ENCODE measurements around the gene EXOC3L1.
A peak's percentile ranks its signal among the peaks of the same experiment; 100 is the strongest.

Gene EXOC3L1

DNA sequence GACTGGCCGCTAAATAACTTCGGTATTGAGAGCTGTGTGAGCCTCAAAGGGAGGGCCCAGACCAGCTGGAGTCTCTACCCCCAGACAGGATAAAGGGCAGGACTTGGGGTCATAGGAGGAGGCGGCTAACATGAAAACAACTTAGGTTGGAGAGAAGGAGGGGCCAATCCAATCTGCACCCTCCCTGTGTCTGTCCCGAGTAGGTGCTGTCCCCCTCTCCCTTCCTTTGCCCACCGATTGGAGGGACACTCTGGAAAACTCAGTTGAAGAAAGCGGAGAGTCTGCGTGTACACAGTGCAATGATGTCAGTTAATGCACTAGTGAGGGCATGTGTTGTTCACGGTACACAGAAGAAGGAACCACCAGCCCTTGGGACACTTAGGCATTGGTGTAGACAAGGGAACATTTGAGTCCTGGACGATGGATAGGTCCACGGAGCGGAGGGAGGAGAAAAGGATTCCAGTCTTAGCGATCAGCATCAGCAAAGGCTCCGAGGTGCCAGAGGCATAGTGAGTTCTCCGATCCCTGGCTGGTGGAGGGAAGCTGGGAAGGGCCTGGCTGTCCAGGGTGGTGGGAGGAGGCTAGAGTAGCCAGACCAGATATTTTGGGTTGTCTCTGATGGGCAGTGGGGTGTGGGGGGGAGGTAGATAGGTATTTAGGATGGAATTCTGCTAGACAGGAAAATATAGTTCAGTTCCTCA lies 18.8 kb downstream of the EXOC3L1 start:
- TF ChIP-seq MYC (IDR thresholded peaks at IDR 0.05; ENCODE audit: low read depth, low read length) (no peak), POLR2A (IDR thresholded peaks at IDR 0.05; ENCODE audit: extremely low read depth, insufficient read length) (no peak)
- TF ChIP-seq, protein P1, sequence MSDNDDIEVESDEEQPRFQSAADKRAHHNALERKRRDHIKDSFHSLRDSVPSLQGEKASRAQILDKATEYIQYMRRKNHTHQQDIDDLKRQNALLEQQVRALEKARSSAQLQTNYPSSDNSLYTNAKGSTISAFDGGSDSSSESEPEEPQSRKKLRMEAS (IDR thresholded peaks at IDR 0.05; ENCODE audit: low read depth, low read length) = no peak
- TF ChIP-seq, protein P2, sequence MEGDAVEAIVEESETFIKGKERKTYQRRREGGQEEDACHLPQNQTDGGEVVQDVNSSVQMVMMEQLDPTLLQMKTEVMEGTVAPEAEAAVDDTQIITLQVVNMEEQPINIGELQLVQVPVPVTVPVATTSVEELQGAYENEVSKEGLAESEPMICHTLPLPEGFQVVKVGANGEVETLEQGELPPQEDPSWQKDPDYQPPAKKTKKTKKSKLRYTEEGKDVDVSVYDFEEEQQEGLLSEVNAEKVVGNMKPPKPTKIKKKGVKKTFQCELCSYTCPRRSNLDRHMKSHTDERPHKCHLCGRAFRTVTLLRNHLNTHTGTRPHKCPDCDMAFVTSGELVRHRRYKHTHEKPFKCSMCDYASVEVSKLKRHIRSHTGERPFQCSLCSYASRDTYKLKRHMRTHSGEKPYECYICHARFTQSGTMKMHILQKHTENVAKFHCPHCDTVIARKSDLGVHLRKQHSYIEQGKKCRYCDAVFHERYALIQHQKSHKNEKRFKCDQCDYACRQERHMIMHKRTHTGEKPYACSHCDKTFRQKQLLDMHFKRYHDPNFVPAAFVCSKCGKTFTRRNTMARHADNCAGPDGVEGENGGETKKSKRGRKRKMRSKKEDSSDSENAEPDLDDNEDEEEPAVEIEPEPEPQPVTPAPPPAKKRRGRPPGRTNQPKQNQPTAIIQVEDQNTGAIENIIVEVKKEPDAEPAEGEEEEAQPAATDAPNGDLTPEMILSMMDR (IDR thresholded peaks at IDR 0.05; ENCODE audit: low read depth, low read length) = no peak
- no peak overlapping the region for H3K4me3 ChIP-seq (ENCODE audit: low read depth, low read length)
- no peak for DNase-seq (ENCODE audit: low read depth)

DNA sequence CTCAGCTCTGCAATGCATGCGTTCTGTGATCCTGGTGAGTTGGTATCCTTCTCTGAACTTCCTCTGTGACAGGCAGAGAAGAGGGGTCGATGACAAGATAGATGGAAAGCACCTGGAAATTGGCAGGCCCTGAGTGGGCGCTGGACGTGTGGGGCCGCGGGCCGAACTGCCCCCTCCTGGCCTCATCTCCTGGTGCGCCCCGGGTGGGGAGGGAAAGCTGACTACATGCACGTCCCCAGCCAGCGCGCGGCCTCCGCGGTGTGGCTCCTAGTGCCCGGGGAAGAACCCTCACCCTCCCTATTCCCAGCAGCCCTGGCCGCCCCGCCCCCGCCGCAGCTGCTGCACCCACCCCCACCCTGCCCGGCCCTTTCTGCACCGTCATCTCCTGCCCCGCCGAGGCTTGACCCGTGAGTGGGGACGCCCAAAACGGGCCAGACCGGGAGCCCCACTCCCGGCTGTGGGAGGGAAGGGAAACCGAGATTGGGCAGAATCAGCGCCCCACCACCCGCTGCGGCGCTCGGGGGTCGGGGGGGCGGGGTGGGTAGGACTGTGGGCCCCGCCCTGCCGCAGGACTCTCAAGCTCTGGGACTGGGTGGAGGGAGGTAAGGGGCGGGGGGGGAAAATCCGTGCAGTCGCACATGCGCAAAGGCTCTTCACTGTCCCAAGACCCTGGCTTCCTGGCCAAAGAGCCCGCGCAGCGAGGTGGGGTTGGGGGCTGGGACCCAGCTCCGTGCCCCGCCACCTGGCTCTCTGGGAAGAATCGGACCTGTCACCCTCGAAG lies 19.6 kb downstream of the EXOC3L1 start, which contains the start of gene NOL3:
Gene NOL3 (plus strand): TSS at position 371 of the 781 bp plus-strand sequence.
- TF ChIP-seq POLR2A (IDR thresholded peaks at IDR 0.05; ENCODE audit: extremely low read depth, insufficient read length) = peak; percentile 22
- TF ChIP-seq, protein P1 (IDR thresholded peaks at IDR 0.05; ENCODE audit: low read depth, low read length) = no peak
- TF ChIP-seq, protein P2 (IDR thresholded peaks at IDR 0.05; ENCODE audit: low read depth, low read length) = no peak
- peak; percentile 71 for DNase-seq (ENCODE audit: low read depth)
- peak within 1 kb of the TSS; percentile 28 for H3K4me3 ChIP-seq (ENCODE audit: low read depth, low read length)

DNA sequence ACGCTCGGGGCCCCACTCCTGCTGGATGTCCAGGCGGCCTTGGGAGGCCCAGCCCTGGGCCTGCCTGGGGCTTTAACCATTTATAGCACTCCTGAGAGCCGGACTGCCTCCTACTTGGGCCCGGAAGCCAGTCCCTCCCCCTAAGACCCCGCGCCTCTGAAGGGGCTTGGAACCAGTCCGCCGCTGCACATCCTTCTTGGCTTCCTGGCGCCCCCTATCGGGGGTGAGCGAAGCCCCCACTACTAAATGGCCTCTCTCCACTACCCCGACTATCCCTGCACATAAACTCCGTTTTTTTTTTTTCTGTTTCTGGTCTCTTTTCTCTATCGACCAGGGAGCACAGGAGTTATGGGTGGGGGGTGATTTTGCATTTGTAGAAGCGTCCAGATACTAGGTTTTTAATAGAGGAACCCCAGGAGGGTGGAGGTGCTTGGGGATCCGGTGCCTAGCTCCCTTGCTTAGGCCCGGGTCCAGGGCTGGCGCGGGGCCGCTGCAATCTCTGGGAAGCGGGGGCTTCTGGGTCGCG lies 20.2 kb downstream of the EXOC3L1 start:
- peak overlapping the region; percentile 28 for H3K4me3 ChIP-seq (ENCODE audit: low read depth, low read length)
- TF ChIP-seq MYC (IDR thresholded peaks at IDR 0.05; ENCODE audit: low read depth, low read length) = no peak
- TF ChIP-seq, protein P2 (IDR thresholded peaks at IDR 0.05; ENCODE audit: low read depth, low read length) = peak; percentile 88
- peak; percentile 60 for DNase-seq (ENCODE audit: low read depth)

DNA sequence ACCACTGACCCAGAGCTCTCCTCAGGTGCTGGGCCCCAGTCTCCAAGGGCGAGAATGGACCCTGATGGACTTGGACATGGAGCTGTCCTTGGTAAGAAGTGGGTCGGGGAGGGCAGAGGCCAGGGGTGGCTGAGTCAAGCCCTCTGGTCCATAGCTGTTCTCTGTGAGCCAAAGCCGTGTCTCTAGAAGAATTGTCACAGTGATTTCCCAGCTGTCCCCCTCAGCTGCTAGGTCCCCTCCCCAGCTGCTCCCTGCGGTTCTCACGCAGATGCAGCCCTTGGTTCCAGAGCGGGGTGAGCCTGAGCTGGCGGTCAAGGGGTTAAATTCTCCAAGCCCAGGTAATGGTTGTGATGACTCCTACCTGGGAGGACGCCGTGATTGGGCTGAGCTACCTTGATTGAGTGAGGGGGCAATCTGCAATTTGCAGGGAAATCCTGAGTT lies 20.9 kb downstream of the EXOC3L1 start:
- no peak for DNase-seq (ENCODE audit: low read depth)
- TF ChIP-seq, protein P1 (IDR thresholded peaks at IDR 0.05; ENCODE audit: low read depth, low read length) = no peak
- no peak for TF ChIP-seq MYC (IDR thresholded peaks at IDR 0.05; ENCODE audit: low read depth, low read length)
- TF ChIP-seq, protein P2 (IDR thresholded peaks at IDR 0.05; ENCODE audit: low read depth, low read length) = no peak
- TF ChIP-seq POLR2A (IDR thresholded peaks at IDR 0.05; ENCODE audit: extremely low read depth, insufficient read length) = no peak
- no peak overlapping the region for H3K4me3 ChIP-seq (ENCODE audit: low read depth, low read length)

DNA sequence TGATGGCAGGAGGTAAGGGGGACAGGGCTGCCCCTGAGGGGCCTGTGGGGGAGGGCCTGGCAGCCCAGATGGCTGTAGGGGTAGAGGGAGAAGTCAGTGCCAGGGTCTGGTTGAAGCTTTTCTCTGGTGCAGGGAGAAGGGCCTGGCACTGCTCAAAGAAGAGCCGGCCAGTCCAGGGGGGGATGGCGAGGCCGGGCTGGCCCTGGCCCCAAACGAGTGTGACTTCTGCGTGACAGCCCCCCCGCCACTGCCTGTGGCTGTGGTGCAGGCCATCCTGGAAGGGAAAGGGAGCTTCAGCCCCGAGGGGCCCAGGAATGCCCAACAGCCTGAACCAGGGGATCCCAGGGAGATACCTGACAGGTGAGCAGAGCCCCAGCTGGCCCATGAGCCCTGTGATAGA lies 22.3 kb downstream of the EXOC3L1 start:
- TF ChIP-seq, protein P2 (IDR thresholded peaks at IDR 0.05; ENCODE audit: low read depth, low read length) = no peak
- TF ChIP-seq, protein P1 (IDR thresholded peaks at IDR 0.05; ENCODE audit: low read depth, low read length) = no peak
- no peak for TF ChIP-seq POLR2A (IDR thresholded peaks at IDR 0.05; ENCODE audit: extremely low read depth, insufficient read length)
- TF ChIP-seq MYC (IDR thresholded peaks at IDR 0.05; ENCODE audit: low read depth, low read length) = no peak
- DNase-seq (ENCODE audit: low read depth) = no peak
- no peak overlapping the region for H3K4me3 ChIP-seq (ENCODE audit: low read depth, low read length)

Data from NB4 (cell line).